ENCODE results near the gene TAF4. TPM values are rescaled to one million over a fixed set of nuclear protein-coding genes. Genes with fewer than 3 reads are reported as not detected.

The TAF4 gene
- total and polyA plus RNA-seq, 2 donors (not counting 3 experiments of a cell fraction or from before 2014, with no cell fraction given), result 6.1 to 19.5 TPM

DNA sequence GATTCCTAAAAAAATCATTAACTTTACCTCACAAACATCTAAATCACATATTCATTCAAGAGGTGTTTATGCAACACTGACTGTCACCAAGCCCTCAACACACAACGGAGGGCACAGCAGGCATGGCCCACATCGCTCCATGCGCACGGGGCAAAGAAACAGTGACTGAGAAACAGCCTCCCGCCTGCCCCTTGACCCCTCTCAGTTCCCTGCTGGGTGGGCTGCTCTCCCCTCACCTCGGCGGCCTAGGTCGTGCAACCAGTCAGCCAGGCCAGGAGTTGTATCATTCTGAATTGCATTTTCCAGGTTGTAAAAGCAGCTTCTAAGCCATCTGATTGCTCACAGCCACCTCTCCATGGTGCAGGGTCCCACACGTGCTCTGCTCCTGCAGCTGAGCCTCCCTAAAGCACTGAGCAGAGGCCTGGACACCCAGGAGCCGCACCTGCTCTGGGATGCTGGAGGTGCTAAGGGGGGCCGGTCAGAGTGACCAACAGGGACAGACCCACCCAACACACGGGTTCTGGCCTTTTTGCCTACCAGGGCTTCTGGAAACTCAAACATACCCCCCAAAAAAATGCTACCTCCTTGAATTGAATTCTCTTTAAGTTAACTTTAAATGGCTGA is 37.9 kb downstream of the TAF4 start:
- no peak overlapping the region for H3K4me2 ChIP-seq (ENCODE audit: insufficient read depth, low read length)
- no peak for DNase-seq (ENCODE audit: low read depth, low spot score)
- intact Hi-C loops (cut with micrococcal nuclease), result loop anchor here (5.0 kb wide), 2 partner anchors 34 to 94 kb away; partner anchors contain the start of gene LSM14B
- no peaks in the 10 kb centered on the region for H4K20me1 ChIP-seq (replicated peaks; ENCODE audit: control insufficient read depth, extremely low read depth, insufficient read depth, low read length)
- no peak for FAIRE-seq
- H3K4me3 ChIP-seq (replicated peaks in 1 of 3; ENCODE audit: insufficient read depth in 1 of 3, low read depth in 1 of 3, low read length in 3 of 3), result no peak overlapping the region
- BruUV-seq (replicated peaks), result no TSS peak
- peaks cover 68% of the 10 kb centered on the region for H3K79me2 ChIP-seq (ENCODE audit: control insufficient read depth, insufficient read depth, low read length)
- ChIA-PET POLR2A (no interaction called here), CTCF (interaction anchor here (1.5 kb wide), 1 partner anchor 17 kb away, joined by 10 read pairs; no protein-coding TSS in a partner anchor)
- H3K27me3 ChIP-seq (ENCODE audit: control insufficient read depth in 2 of 2, insufficient read depth in 2 of 2, low read length in 2 of 2), result no peaks in the 10 kb centered on the region
- no peaks in the 10 kb centered on the region for H3K9me1 ChIP-seq (replicated peaks; ENCODE audit: control insufficient read depth, extremely low read depth, insufficient read depth, low read length)
- no peak overlapping the region for H2AFZ ChIP-seq (ENCODE audit: low read depth, low read length)
- dilution Hi-C loops (cut with MboI; ENCODE audit: extremely low pct_ligation_motif_present, low sequenced_read_pairs), result no loop called here
- H3K4me1 ChIP-seq (ENCODE audit: control insufficient read depth, extremely low read depth, insufficient read depth, low read length), result peaks cover 10% of the 10 kb centered on the region
- H3K27ac ChIP-seq (ENCODE audit: insufficient read depth, low read depth, low read length), result no peak overlapping the region
- TF ChIP-seq MYC (IDR thresholded peaks at IDR 0.05; ENCODE audit: low read depth, low read length) (no peak), POLR2AphosphoS5 (IDR thresholded peaks at IDR 0.05; ENCODE audit: insufficient read depth, low read depth, low read length) (no peak), EZH2 (IDR thresholded peaks at IDR 0.05; ENCODE audit: borderline replicate concordance, low read depth, low read length, severe bottlenecking) (no peak), JUN (IDR thresholded peaks at IDR 0.05; ENCODE audit: borderline replicate concordance, insufficient read depth, insufficient read length, low read depth) (no peak), POLR2A (IDR thresholded peaks at IDR 0.05; ENCODE audit: low read depth, low read length) (no peak), FOS (IDR thresholded peaks at IDR 0.05; ENCODE audit: borderline replicate concordance, insufficient read depth, low read length) (no peak), GATA2 (IDR thresholded peaks at IDR 0.05; ENCODE audit: insufficient read depth, insufficient read length, low read depth, low read length) (no peak)
- TF ChIP-seq, protein P1, sequence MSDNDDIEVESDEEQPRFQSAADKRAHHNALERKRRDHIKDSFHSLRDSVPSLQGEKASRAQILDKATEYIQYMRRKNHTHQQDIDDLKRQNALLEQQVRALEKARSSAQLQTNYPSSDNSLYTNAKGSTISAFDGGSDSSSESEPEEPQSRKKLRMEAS (IDR thresholded peaks at IDR 0.05; ENCODE audit: insufficient read depth, insufficient read length), result no peak
- TF ChIP-seq, protein P2, sequence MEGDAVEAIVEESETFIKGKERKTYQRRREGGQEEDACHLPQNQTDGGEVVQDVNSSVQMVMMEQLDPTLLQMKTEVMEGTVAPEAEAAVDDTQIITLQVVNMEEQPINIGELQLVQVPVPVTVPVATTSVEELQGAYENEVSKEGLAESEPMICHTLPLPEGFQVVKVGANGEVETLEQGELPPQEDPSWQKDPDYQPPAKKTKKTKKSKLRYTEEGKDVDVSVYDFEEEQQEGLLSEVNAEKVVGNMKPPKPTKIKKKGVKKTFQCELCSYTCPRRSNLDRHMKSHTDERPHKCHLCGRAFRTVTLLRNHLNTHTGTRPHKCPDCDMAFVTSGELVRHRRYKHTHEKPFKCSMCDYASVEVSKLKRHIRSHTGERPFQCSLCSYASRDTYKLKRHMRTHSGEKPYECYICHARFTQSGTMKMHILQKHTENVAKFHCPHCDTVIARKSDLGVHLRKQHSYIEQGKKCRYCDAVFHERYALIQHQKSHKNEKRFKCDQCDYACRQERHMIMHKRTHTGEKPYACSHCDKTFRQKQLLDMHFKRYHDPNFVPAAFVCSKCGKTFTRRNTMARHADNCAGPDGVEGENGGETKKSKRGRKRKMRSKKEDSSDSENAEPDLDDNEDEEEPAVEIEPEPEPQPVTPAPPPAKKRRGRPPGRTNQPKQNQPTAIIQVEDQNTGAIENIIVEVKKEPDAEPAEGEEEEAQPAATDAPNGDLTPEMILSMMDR (IDR thresholded peaks at IDR 0.05; ENCODE audit: extremely low read depth in 1 of 2, insufficient read depth in 1 of 2, low read depth in 1 of 2, low read length in 2 of 2), result no peak
- no peak overlapping the region for H3K9ac ChIP-seq (replicated peaks; ENCODE audit: extremely low read depth, insufficient read depth, low read length)
- no peaks in the 10 kb centered on the region for H3K36me3 ChIP-seq (ENCODE audit: control insufficient read depth in 2 of 2, extremely low read depth in 1 of 2, insufficient read depth in 2 of 2, low read length in 2 of 2)
- no peaks in the 10 kb centered on the region for H3K9me3 ChIP-seq (replicated peaks; ENCODE audit: control insufficient read depth, insufficient read depth, low read length)

Data from endothelial cell of umbilical vein (primary cell).